HepG2 (cell line): ENCODE data around the gene CPXM2. TPM values are rescaled to one million over a fixed set of nuclear protein-coding genes. Genes with fewer than 3 reads are reported as not detected.

ENCODE experiments used
- AKNA ChIP-seq: sonication (generic); formaldehyde crosslinking; IDR thresholded peaks from 2 replicates; pipeline ENCODE4 v1.4.0; 2020; ENCODE audit warnings: missing genetic modification reagents, borderline replicate concordance
- ARID5B ChIP-seq: IDR thresholded peaks from 2 replicates; pipeline ENCODE4 v1.4.0; 2020; ENCODE audit warnings: mild to moderate bottlenecking, missing genetic modification reagents
- ATF7-NPFF ChIP-seq: sonication (generic); formaldehyde crosslinking; IDR thresholded peaks from 2 replicates; pipeline ENCODE4 v1.8.1; 2023; ENCODE audit warnings: mild to moderate bottlenecking, low read depth, missing genetic modification reagents, moderate library complexity
- ZNF773 ChIP-seq: sonication (generic); formaldehyde crosslinking; IDR thresholded peaks from 2 replicates; pipeline ENCODE4 v1.4.0; 2020; ENCODE audit warnings: missing genetic modification reagents, borderline replicate concordance
- polyA plus RNA-seq, 8 experiments: library from polyadenylated mRNA; depleted of rRNA in 3 of 8; stranded (reverse) in 7 of 8; unstranded in 1 of 8; fragments of >200 nt; fragmentation: Illumina TruSeq in 4 of 8; extraction: Trizol in 4 of 8; gene quantifications; 2 replicates each; pipeline versions ENCODE4 v1.2.1 to v1.2.3, GENCODE V29; 2011 to 2016; ENCODE audit warnings: low read depth in 4 of 8, missing spikeins in 1 of 8, mixed read lengths in 1 of 8; ENCODE audit not compliant: insufficient read depth in 1 of 8
- total RNA-seq, 5 experiments: library from RNA; depleted of rRNA; stranded (reverse); fragments of >200 nt; fragmentation: Illumina TruSeq; extraction: Trizol; gene quantifications; 2 replicates each; pipeline ENCODE4 v1.2.3, GENCODE V29; 2016; ENCODE audit warnings: low read depth in 1 of 5

The CPXM2 gene
- total and polyA plus RNA-seq, 2 of the 13 experiments (the other 11 are each of a cell fraction or from before 2014, with no cell fraction given) = 0.03 TPM; not detected in 1

DNA sequence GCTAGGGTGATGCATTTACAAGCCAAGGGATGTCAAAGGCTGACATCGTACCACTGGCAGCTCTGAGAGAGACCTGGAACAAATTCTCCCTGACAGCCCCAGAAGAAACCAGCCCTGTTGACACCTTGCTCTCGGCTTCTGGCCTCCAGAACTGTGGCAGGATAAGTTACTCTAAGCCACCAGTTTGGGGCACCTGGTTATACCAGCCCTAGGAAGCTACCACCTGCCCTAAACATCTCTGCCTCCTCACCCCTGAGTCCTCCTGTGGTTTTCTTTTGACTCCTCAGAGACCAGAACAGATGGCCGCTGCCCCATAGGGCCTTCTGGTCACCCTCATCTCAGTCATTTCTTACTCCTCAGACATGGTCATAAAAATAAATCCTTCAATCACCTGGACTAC, 107.4 kb downstream of the CPXM2 start (continued):
- TF ChIP-seq AKNA (CRISPR knock-in tag) (no peak), ZNF773 (CRISPR knock-in tag) (no peak), ATF7-NPFF (CRISPR knock-in tag) (no peak), ARID5B (CRISPR knock-in tag) (no peak)
